ENCODE data around the gene AOX1.
"Not testable (repeated sequence)": the region's sequence is repeated elsewhere in the genome, so short reads cannot be mapped to it uniquely, and the experiment has no call there.

AOX1 gene

GRCh38 chr2:200640901-200641300 is 55.1 kb downstream of the AOX1 start:
- no peak overlapping the region for H3K27ac ChIP-seq
- TF ChIP-seq ZFX (IDR thresholded peaks at IDR 0.05) (no peak), CTCF (conservative IDR thresholded peaks at IDR 0.05) (no peak)

GRCh38 chr2:200648518-200649281 is 62.9 kb downstream of the AOX1 start:
- H3K27ac ChIP-seq = not testable (repeated sequence)

GRCh38 chr2:200649724-200650123 is 63.9 kb downstream of the AOX1 start:
- no peak overlapping the region for H3K27ac ChIP-seq
- no peak for TF ChIP-seq ZFX (IDR thresholded peaks at IDR 0.05)
- TF ChIP-seq CTCF (conservative IDR thresholded peaks at IDR 0.05) = no peak

- no peak for TF ChIP-seq CTCF (conservative IDR thresholded peaks at IDR 0.05)
- TF ChIP-seq ZFX (IDR thresholded peaks at IDR 0.05) = no peak
- no peak overlapping the region for H3K27ac ChIP-seq
Observed at GRCh38 chr2:200650195-200650594, 64.4 kb downstream of the AOX1 start.

- TF ChIP-seq ZFX (IDR thresholded peaks at IDR 0.05) (no peak), CTCF (conservative IDR thresholded peaks at IDR 0.05) (no peak)
- H3K27ac ChIP-seq = no peak overlapping the region
Observed at GRCh38 chr2:200652158-200652557, 66.3 kb downstream of the AOX1 start.

- TF ChIP-seq ZFX (IDR thresholded peaks at IDR 0.05) (no peak), CTCF (conservative IDR thresholded peaks at IDR 0.05) (no peak)
Observed at GRCh38 chr2:200653021-200653420, 67.2 kb downstream of the AOX1 start.

GRCh38 chr2:200654823-200655222 is 69.0 kb downstream of the AOX1 start:
- TF ChIP-seq CTCF (conservative IDR thresholded peaks at IDR 0.05) = no peak
- no peak for TF ChIP-seq ZFX (IDR thresholded peaks at IDR 0.05)
- no peak overlapping the region for H3K27ac ChIP-seq

More at GRCh38 chr2:200653021-200653420, 67.2 kb downstream of the AOX1 start:
- no peak overlapping the region for H3K27ac ChIP-seq
